ENCODE measurements around the gene STK38L. TPM values are rescaled to one million over a fixed set of nuclear protein-coding genes. Genes with fewer than 3 reads are reported as not detected.

The STK38L gene
- total RNA-seq, 1 donor from 2014 or later = 30.8 TPM

DNA sequence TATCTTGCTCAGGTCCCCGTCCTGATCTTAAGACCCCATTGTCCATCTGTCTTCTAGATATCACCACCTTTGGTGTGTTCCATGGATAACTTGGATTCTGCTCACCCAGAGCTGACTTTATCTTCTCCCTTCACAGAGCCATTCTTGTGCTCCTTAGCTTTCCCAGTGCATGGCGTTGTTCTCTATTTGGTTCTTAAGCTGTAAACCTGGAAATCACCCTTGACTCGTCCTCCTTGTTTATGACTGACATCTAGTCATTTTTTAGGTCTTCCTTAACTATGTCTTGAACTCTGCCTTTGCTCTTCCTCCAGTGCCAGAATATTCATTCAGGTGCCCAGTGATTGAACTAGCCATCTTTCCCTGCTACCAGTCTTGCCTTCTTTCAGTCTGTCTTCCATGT, 11.7 kb downstream of the STK38L start:
- Mint-ChIP-seq H3K27me3 (ENCODE audit: unreplicated experiment) (no peaks in the 10 kb centered on the region), H3K4me1 (ENCODE audit: unreplicated experiment) (peaks cover 6% of the 10 kb centered on the region), H3K27ac (ENCODE audit: unreplicated experiment) (no peak overlapping the region), H3K4me3 (ENCODE audit: unreplicated experiment) (no peak overlapping the region), H3K36me3 (ENCODE audit: low read depth, unreplicated experiment) (peaks cover 7% of the 10 kb centered on the region), H3K9me3 (ENCODE audit: unreplicated experiment) (no peaks in the 10 kb centered on the region)
- TF ChIP-seq, protein P1, sequence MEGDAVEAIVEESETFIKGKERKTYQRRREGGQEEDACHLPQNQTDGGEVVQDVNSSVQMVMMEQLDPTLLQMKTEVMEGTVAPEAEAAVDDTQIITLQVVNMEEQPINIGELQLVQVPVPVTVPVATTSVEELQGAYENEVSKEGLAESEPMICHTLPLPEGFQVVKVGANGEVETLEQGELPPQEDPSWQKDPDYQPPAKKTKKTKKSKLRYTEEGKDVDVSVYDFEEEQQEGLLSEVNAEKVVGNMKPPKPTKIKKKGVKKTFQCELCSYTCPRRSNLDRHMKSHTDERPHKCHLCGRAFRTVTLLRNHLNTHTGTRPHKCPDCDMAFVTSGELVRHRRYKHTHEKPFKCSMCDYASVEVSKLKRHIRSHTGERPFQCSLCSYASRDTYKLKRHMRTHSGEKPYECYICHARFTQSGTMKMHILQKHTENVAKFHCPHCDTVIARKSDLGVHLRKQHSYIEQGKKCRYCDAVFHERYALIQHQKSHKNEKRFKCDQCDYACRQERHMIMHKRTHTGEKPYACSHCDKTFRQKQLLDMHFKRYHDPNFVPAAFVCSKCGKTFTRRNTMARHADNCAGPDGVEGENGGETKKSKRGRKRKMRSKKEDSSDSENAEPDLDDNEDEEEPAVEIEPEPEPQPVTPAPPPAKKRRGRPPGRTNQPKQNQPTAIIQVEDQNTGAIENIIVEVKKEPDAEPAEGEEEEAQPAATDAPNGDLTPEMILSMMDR (IDR thresholded peaks at IDR 0.05; ENCODE audit: unreplicated experiment) = no peak
- no peak for DNase-seq (ENCODE audit: low spot score)

DNA sequence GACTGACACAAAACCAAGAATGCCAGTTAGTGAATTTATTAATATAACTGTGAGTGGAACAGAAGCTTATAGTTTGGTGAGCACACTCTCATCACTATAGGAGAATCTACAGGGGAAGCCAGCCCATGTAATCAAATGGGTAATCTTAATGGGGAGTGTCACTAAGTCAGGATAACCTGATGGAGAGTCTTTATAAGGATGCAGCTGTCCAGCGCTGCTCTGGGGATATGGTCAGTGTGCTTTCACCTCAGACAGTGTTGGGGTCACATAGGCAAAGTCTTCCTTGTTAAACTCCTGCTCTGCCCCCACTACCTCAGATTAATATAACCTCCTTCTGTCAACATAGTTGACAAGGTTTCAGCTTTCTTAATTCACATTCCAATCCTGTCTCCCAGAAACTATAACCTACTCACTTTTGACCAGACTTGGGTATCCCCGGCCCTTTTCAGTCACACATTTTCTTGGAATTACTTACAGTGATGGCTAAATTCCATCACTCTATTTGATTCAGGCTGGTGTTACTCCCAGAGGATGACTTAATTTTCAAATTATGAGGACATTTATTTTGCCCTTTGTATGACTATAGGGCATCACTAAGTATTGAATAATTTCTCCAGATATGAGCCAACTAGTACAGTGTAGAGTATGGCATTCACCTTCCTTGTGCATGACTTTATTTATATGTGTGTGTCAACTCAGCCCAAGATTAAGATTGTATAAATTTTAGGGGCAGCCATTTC, 13.2 kb downstream of the STK38L start:
- TF ChIP-seq, protein P1 (IDR thresholded peaks at IDR 0.05; ENCODE audit: unreplicated experiment) = no peak
- Mint-ChIP-seq H3K4me1 (ENCODE audit: unreplicated experiment) (peaks cover 6% of the 10 kb centered on the region), H3K27ac (ENCODE audit: unreplicated experiment) (no peak overlapping the region), H3K27me3 (ENCODE audit: unreplicated experiment) (no peaks in the 10 kb centered on the region), H3K4me3 (ENCODE audit: unreplicated experiment) (no peak overlapping the region), H3K36me3 (ENCODE audit: low read depth, unreplicated experiment) (peaks cover 7% of the 10 kb centered on the region), H3K9me3 (ENCODE audit: unreplicated experiment) (no peaks in the 10 kb centered on the region)
- no peak for DNase-seq (ENCODE audit: low spot score)

DNA sequence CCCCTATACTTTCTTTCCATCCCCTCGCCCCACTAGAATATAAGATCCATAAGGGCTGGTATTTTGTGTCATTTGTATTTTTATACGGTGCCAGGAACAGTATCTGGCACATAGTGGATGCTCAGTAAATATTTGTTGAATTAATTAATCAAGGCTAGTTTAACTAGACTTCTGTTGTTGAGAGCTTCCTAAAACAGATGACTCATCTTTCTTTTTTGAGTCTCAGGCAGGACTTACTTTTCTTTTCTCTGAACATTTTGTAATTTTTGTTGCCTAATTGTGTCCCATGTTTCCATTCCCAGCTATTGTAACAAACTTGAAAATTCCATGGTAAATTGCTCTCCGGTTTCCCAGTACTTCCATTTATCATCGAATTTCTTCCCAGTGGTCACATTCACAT, 16.7 kb downstream of the STK38L start:
- Mint-ChIP-seq H3K4me3 (ENCODE audit: unreplicated experiment) (no peak overlapping the region), H3K27ac (ENCODE audit: unreplicated experiment) (no peak overlapping the region), H3K36me3 (ENCODE audit: low read depth, unreplicated experiment) (peaks cover 6% of the 10 kb centered on the region), H3K27me3 (ENCODE audit: unreplicated experiment) (no peaks in the 10 kb centered on the region), H3K4me1 (ENCODE audit: unreplicated experiment) (peaks cover 6% of the 10 kb centered on the region), H3K9me3 (ENCODE audit: unreplicated experiment) (no peaks in the 10 kb centered on the region)
- TF ChIP-seq, protein P1 (IDR thresholded peaks at IDR 0.05; ENCODE audit: unreplicated experiment) = no peak
- no peak for DNase-seq (ENCODE audit: low spot score)

DNA sequence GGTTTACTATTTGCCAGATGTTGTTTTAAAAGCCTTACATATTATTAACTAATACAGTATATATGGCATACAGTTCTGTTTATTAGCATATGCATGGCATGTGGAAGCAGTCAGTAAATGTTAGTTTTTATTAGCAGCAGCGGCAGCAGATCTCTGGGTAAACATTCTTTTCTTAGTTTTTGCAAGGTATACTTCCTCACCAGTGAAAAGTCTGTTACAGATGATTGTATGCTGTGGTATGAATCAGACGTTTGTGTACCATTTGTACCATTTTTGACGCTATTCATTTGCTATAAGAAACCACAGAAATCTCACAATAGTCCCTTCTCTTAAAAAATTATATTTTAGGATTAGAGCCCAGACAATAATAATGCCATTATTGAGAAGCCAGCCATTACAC, 17.8 kb downstream of the STK38L start:
- H3K27me3 Mint-ChIP-seq (ENCODE audit: unreplicated experiment) = no peaks in the 10 kb centered on the region
- H3K4me1 Mint-ChIP-seq (ENCODE audit: unreplicated experiment) = peaks cover 6% of the 10 kb centered on the region
- TF ChIP-seq, protein P1 (IDR thresholded peaks at IDR 0.05; ENCODE audit: unreplicated experiment) = no peak

GRCh38 chr12:27270148-27270547, 26.1 kb downstream of the STK38L start:
- H3K4me1 Mint-ChIP-seq (ENCODE audit: unreplicated experiment) = peaks cover 4% of the 10 kb centered on the region

More for the DNA sequence above, 17.8 kb downstream of the STK38L start:
- Mint-ChIP-seq H3K4me3 (ENCODE audit: unreplicated experiment) (no peak overlapping the region), H3K9me3 (ENCODE audit: unreplicated experiment) (no peaks in the 10 kb centered on the region), H3K36me3 (ENCODE audit: low read depth, unreplicated experiment) (no peaks in the 10 kb centered on the region), H3K27ac (ENCODE audit: unreplicated experiment) (no peak overlapping the region)
- DNase-seq (ENCODE audit: low spot score) = no peak

More at GRCh38 chr12:27270148-27270547, 26.1 kb downstream of the STK38L start:
- no peak for DNase-seq (ENCODE audit: low spot score)
- H3K9me3 Mint-ChIP-seq (ENCODE audit: unreplicated experiment) = no peaks in the 10 kb centered on the region
- H3K27ac Mint-ChIP-seq (ENCODE audit: unreplicated experiment) = no peak overlapping the region
- no peaks in the 10 kb centered on the region for H3K36me3 Mint-ChIP-seq (ENCODE audit: low read depth, unreplicated experiment)
- H3K4me3 Mint-ChIP-seq (ENCODE audit: unreplicated experiment) = no peak overlapping the region
- H3K27me3 Mint-ChIP-seq (ENCODE audit: unreplicated experiment) = no peaks in the 10 kb centered on the region
- TF ChIP-seq, protein P1 (IDR thresholded peaks at IDR 0.05; ENCODE audit: unreplicated experiment) = no peak

Data from endothelial cell (in vitro differentiated cells).